ENCODE results near the gene CALY.

- TF ChIP-seq EZH2 (IDR thresholded peaks at IDR 0.05; ENCODE audit: borderline replicate concordance, low read depth, low read length, poor library complexity, severe bottlenecking) (no peak), CTCF (conservative IDR thresholded peaks at IDR 0.05; ENCODE audit: low read depth, low read length) (no peak)
These were observed 26.1 kb upstream of the CALY start for GRCh38 chr10:133362846-133363245.
